Middle frontal gyrus (tissue), 1 donor: Measurements from ENCODE around the gene IL17C.

Source experiments
- DNase-seq: peaks from one replicate; pipeline ENCODE4 v3.0.0-alpha.2; 2015; ENCODE audit warnings: low spot score; ENCODE audit errors: extremely low spot score

IL17C gene, protein sequence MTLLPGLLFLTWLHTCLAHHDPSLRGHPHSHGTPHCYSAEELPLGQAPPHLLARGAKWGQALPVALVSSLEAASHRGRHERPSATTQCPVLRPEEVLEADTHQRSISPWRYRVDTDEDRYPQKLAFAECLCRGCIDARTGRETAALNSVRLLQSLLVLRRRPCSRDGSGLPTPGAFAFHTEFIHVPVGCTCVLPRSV

DNA sequence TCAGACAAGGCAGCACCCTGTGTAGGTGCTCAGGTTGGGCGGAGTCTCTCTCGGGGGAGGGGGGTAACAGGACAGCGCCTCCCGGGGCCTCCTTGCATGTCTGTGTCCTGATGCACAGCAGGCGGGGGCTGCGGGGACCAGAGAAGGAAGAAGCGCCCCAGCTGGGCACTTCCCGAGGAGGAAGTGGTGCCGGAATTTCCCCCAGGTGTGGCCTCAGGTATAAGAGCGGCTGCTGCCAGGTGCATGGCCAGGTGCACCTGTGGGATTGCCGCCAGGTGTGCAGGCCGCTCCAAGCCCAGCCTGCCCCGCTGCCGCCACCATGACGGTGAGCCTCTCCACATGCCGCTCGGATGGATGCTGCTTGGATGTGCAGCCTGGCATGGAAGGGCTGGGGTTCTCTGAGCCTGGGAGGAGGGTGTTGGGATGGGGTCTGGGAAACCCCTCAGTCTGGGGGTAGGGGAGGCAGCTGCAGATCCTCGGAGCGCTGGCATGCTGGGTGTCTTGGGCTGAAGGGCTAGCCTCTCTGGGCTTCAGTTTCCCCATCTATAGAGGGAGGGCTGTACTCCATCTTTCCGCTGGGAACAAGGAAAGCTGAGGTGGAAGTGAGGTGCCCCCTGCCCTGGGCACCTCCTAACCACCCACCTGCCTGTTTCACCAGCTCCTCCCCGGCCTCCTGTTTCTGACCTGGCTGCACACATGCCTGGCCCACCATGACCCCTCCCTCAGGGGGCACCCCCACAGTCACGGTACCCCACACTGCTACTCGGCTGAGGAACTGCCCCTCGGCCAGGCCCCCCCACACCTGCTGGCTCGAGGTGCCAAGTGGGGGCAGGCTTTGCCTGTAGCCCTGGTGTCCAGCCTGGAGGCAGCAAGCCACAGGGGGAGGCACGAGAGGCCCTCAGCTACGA is at the start of gene IL17C:
Gene IL17C, plus strand, starts transcription at position 250 of the 908 bp plus-strand sequence. Its CDS starts 70 bp downstream, at position 320.
- no peak for DNase-seq

DNA sequence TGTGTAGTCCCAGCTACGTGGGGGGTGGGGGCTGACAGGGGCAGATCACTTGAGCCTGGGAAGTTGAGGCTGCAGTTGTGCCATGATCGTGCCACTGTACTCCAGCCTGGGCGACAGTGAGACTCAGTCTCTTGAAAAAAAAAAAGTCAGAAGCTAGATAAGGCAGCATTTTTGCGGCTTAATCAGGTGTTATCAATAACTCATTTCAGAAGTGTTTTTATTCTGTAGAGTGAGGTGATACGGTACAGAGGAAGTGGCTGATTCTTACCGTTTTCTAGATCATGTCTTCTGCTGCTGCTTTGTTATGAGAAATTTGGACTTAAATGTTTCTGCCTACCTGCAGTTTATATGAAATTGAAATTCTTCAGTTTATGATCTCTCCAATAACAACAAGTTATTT is 49.6 kb upstream of the IL17C start:
- DNase-seq, result no peak

DNA sequence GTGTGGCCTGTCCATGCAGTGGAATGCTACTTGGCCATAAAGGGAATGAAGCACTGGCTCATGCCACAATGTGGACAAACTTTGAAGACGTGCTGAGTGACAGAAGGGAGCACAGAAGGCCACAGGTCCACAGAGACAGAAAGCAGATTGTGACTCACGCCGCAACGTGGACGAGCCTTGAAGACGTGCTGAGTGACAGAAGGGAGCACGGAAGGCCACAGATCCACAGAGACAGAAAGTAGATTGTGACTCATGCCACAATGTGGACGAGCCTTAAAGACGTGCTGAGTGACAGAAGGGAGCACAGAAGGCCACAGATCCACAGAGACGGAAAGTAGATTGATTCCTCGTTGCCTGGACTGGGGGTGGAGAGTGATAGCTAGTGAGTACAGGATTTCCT is 48.9 kb upstream of the IL17C start:
- DNase-seq, result no peak

DNA sequence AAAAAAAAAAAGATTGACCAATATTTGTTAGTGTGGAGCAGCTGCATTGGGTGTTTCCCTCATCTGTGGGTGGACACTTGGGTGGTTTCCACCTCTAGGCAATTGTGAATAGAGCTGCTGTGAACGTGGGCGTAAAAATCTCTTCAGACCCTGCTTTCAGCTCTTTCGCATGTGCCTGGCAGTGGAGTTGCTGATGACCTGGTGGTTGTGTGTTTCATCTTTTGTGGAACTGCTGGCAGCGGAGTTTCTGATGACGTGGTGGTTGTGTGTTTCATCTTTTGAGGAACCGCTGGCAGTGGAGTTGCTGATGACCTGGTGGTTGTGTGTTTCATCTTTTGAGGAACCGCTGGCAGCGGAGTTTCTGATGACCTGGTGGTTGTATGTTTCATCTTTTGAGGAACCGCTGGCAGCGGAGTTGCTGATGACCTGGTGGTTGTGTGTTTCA is 46.8 kb upstream of the IL17C start:
- DNase-seq, result no peak

DNA sequence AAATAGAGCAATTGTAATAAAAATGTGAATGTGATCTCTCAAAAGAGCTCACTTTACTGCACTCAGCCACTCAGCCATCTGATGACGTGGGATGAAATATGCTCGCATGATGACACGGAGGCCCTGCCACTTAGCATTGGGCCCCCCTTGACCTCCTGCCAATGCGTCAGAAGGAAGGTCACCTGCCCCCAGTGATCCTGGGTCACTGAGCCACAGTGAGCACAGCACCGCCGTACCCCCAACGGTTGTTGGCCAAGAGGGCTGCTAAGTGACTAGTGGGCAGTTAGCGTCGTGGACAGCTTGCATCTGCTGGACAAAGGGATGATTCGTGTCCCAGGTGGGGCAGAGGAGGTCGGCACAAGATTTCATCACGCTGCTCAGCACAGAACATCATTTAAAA is 45.3 kb upstream of the IL17C start:
- DNase-seq, result no peak

DNA sequence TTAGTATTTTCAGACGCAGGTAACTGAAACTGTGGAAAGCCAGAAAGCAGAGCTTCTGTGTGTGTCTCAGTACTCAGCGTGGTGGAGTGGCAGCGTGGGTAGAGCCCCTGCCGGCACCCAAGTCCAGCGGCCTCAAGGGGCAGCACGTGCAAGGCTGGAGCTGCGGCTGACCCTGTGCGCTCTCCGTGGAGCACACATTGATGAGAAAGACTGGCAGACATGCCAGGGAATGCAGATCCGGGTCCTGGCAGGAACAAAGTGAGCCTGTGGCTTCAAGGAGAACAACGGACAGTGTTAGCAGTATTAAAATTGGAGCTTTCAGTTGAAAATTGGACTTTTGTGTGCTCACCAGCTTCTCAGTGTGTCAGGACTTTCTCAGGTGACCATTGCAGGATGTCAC is 44.9 kb upstream of the IL17C start:
- DNase-seq, result no peak

DNA sequence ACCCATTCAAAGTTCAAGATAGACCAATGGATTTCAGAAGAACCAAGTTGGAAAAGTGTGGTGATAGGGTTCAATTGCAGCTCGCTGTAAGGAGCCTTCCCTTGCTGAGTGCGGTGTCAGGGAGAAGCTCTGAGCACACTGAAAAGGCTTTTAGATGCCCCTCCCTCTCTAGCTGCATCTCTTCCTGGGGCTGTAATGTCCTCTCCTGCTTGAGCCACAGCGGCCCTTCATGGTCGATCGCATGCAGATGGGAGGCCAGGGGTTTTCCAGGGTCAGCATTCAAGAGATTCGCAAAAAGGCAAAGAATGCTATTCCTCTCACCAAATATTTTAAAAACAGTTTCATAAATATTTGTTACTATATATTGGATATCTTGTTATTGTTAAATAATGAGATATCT is 44.5 kb upstream of the IL17C start:
- no peak for DNase-seq

DNA sequence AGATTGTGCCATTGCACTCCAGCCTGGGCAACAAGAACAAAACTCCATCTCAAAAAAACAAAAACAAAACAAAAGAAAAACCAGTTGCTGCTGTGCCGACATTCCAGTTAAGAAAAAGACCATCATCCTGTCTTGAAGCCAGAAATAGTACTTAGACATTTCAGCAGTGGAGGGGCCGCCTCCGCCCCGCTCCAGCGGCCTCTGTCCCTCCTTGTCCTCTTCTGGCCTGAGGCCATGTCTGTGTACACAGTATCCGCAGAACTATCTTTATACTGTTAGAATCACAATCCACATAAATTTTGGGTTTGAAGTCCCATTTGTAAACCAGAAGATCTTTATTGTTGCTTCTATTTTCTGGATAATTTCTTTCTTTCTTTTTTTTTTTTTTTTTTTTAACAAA is 43.3 kb upstream of the IL17C start:
- no peak for DNase-seq

DNA sequence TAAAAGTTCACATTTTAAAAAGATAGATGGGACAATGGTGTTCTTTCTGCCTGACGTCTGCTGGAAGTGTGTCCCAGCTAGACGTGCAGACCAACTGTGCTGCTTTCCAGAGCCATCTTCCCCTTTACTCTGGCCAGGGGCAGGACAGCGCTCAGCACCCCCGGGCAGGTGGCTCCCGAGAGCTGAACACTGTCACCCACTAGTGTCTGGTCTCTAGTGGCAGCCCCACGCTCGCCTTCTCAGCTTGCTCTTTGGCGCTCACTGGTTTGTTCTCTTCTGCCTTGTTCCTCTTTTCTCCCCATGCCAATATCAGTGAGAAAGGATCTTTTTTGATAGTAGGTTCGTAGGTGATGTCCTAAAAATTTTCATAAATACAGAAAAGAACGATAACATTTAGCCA is 42.5 kb upstream of the IL17C start:
- DNase-seq, result no peak

DNA sequence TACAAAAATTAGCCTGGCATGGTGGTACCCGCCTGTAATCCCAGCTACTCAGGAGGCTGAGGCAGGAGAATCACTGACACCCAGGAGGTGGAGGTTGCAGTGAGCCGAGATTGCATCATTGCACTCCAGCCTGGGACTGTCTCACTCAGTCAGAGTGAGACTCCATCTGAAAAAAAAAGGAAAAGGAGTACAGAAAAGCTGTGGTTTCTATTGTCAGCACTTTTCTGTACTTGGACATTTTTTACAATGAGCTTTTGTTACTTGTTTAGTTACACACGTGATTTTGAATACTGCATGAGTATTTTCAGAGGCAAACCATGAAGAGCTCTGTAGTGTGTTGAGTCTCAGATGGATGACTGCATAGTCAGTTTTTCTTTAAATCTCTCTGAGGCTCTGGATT is 41.9 kb upstream of the IL17C start:
- DNase-seq, result peak; percentile 19

DNA sequence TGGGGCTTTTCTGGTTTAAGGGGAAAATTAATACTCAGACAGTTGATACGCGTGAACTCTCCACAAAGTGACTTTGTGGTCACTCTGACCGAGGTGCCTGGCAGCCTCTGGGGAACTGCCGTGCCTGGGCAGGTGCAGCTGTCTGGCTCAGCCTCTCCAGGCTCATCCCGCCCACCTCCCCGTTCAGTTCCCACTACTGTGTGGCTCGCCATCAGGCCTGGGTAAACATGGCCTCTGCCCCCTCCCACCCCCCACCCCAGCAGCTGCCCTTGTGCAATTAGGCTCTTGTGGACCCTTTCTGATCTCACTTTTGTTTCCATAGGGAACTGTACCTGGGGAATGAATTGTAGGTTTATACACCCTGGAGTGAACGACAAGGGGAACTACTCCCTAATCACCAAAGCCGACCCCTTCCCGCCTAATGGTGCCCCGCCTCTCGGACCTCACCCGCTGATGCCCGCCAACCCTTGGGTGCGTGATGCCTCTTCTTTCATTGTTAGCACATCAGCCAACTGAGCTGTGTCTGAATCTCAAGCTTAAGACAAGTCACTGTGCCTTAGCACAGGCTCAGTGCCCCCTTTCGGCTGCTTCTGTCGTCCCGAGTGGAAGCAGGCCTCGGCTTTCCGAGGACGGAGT is 40.4 kb upstream of the IL17C start:
- no peak for DNase-seq

DNA sequence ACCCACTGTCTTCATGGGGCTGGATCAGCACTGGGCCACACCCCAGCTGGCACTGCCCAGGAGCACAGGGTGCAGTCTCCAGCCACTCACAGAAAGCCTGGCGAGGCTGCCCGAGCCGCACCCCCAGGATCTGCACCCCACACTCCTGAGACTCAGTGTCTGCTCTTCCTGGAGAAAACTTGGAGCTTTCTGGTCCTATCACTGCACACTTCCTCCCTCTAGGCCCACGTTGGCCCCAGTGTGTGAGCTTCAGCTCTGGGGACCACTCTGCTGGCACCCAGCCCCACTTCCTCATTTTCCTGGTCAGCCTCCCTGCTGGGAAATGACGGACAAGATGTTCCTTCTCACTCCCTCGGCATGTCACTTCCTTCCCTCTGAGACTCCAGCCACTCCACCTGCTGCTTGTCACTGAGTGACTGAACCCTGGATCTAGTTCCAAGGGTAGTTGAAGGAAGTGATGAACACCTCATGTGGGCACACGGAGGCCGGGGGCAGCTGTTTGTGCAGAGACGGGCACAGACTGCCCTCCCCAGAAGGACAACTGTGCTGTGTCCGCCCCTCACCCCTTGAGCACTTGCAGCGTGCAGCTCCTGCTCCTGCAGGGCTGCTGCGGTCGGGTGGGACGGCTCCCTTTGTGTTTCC is 39.2 kb upstream of the IL17C start:
- no peak for DNase-seq

DNA sequence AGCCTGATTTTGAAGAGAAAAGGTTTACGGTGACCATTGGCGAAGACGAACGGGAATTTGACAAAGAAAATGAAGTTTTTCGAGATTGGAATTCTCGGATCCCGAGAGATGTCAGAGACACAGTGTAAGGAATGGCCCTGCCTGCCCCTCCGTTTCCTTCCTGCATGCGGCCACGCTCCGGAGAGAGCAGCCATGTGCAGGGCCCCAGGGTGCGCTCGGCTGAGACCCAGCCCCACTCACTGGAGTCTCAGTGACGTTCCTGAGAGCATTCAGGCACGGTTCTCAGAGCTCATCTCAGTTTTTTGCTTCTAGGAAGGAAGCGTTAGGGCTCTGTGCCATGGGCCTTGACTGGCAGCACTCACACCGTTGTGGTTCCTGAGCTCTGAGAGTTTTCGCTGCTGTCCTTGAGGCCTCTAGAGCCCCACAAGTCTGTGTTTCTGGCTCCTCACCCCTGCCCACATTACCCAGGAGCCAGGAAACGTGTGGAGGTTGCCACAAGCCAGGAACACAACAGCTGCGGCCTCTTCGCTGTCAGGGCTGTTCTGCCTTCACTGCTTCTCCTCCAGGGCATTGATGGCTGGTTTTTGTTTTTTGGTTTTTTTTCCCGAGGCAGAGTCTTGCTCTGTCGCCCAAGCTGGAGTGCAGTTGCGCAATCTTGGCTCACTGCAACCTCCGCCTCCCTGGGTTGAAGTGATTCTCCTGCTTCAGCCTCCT is 38.4 kb upstream of the IL17C start:
- no peak for DNase-seq

DNA sequence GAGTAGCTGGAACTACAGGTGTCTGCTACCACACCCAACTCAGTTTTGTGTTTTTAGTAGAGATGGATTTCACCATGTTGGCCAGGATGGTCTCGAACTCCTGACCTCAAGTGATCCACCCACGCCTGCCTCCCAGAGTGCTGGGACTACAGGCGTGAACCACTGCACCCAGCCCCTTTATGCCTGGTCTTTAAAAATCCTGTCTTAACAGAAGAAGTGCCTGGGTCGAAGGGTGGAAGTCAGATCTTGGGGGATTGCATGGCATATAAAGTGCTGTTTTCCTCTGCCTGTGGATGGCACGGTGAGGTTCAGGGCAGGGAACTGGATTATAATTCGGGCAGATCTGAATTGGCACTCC is 37.9 kb upstream of the IL17C start:
- no peak for DNase-seq

DNA sequence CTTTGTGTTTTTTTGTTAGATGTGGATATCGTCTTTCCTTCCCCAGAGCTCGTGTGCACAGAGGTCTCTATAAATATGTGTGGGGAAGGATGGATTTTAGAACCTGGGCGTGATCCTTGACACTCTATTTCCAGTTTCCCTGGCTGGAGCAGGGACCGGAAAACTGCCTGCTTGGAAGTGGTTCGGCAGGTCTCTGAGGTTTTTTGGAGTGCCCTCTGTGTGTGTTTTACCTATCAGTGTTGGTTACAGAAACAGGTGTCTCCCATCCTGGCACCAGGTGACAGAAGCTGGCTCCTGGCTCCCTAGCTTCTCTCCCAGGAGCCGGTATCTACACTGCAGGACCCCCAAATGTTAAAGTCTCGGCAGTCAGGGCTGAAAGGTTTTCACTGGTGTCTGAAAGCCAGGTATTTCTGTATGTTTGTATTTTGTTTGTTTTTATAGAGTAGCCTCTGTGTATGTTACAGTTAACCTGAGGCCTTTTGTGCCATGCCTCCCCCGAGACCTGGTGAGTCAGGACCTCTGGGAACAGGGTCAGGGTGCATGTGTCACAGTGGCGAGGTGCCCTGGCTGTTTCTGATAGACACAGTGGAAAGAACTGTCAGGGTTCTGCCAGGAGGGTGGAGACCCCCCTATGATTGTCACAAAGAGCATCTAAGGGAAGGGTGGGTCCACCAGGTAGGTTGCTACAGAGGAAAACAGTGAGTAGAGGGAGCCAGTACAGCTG is 36.9 kb upstream of the IL17C start:
- no peak for DNase-seq

DNA sequence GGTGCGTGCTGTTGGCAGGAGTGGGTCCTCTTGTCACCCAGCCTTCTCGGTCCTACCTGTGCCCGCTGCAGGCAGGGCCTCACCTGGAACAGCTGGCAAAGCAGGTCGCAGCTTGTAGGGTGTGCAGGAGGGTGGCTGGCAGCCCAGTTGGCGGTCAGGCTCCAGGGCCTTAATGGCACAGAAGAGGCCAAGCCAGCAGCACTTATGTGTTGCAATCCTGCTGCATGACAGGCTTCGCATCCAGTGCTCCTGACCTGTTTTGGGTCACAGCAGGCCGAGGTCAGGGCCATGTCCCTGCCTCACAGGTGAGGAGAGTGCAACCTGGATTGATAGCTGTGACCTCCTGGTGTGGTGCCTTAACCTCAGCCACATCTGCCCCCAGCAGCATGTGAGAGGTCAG is 36.3 kb upstream of the IL17C start:
- no peak for DNase-seq

DNA sequence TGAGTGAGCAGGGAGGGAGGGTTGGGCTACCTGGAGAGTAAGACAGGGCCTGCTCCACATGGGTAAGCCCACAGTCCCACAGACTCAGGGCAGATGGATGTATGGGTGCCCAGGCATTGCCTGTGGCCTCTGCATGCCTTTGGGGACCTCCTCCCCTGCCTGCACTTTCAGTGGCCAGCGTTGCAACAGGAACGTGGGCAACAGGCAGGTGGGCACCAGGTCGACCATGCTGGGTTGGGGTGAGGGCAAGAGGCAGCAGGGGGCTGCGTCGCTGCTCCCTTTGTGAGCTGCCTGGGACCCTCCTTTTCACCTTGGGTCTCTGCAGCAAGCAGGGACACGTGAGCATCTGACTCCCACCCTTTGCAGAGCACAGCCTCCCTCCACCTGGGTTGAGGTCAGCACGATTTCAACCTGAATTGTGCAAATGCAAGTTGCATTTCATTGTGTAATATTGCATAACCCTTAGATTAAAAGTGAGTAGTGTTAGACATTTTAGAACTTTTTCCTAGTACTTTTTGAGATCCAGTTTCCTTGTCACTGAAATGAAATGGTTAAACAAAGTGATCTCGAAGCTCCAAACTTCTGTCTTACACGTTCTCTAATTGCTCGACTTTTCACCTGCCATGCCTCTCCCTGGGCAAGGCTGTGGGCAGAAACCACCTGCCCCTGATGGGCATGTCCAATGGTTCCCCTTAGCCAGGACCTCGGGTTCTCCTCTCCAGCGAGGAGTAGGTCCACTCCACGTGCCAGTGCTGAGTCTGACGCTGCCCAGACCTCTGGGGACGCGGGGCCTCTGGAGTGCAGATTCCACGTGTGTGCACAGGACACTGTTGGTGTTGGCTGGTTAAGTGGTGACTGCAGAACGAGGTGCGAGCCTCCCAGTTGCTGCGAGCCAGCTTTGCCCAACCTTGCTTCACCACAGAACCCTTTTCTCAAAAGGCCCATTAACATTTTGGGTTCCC is 32.9 kb upstream of the IL17C start:
- DNase-seq, result no peak

DNA sequence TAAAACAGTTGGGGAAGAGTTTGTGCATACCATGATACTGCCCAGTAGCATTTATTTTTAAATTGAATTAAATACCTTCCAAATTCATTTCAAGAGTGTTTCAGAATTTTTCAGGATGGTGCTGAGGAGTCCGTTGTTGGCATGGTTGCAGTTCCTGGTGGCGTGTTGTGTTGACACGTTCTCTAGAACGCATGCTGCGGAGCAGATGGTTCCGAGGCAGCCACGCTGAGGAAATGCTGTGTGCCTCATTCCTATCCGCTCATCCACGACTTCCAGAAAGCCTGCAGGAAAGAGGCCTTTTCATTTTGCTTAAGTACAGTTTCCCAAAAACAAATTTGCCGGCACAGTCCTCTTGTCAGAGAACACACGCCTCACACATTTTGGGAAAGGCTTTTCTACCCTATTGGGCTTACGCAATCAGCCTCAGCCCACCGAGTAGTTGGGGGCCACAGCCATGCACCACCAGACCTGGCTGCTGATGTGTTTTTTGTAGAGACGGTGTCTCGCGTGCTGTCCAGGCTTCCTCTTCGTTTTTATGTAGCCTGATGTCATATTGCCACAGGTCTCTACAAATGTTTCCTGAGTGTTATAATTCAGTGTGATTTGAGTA is 32.1 kb upstream of the IL17C start:
- no peak for DNase-seq

DNA sequence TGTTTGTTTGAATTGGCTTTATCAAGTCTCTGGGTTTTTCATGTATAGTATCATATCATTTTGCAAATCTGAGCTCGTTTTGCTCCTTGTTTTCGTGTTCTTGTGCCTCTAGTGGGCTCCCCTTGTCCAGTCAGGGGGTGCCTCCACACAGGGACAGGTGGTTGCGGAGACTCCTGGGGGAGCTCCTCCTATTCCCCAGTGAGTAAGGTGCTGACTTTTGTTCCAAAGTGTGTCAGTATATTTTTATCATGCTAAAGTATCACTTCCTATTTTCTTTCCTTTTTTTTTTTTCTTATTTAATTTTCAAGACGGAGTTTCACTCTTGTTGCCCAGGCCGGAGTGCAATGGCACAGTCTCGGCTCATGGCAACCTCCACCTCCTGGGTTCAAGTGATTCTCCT is 30.3 kb upstream of the IL17C start:
- no peak for DNase-seq
